ENCODE measurements around the gene WNT8A. TPM values are rescaled to one million over a fixed set of nuclear protein-coding genes. Genes with fewer than 3 reads are reported as not detected.
"Not testable (repeated sequence)": the region's sequence is repeated elsewhere in the genome, so short reads cannot be mapped to it uniquely, and the experiment has no call there.

WNT8A gene
- polyA plus RNA-seq, 1 donor from 2014 or later = 0.26 TPM

DNA sequence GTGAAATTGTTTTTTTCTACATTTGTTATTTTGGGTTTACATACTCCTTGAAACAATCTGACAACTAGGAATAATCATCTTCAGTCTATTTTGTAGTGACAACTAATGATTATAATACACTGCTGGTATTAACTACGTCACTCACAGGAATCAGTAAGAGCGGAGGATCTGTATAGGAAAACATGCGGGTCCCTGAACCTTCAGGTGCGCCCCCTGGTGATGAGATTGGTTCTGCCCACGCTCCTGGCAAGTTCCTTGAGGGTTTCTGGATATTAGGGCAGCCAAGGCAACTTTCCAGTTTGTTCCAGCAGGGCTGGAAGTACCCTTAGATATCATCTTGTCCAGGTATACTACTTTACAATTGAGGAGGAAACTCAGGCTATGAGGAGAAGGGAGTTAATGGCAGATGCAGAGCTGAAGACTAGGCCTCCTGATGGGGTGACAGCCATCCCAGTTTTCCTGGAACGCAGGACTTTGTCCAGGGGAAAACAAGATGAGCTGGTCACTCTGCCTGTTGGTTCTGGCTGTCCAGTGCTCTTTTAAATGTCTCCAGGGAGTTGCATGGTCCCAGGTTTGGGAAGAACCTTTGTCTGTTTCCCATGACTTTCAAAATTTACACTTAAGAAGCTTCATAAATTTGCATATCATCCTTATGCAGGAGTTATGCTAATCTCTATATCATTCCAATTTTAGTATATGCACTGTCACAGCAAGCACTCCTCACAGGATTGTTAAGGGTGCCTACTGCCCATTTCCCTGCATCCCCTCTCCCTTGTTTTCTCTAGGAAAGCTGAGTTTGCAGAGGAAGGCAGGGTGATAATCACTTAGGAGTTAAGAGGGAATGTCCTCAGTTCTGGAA lies 14.9 kb upstream of the WNT8A start:
- Histone ChIP-seq H2AFZ (ENCODE audit: low read depth, low read length) (no peak overlapping the region), H3F3A (ENCODE audit: insufficient read depth, low read length, poor library complexity, severe bottlenecking) (no peaks in the 10 kb centered on the region), H3K9ac (ENCODE audit: low read length) (no peak overlapping the region), H3K9me2 (ENCODE audit: insufficient read depth, low read length) (no peaks in the 10 kb centered on the region), H3K4me3 (ENCODE audit: low read length) (no peak overlapping the region), H3K4me2 (ENCODE audit: low read length) (no peak overlapping the region), H3K36me3 (ENCODE audit: insufficient read depth, low read length) (no peaks in the 10 kb centered on the region), H3K27me3 (ENCODE audit: insufficient read depth, low read depth, low read length) (no peaks in the 10 kb centered on the region), H3K79me2 (replicated peaks; ENCODE audit: insufficient read depth, low read length) (no peaks in the 10 kb centered on the region), H3K27ac (ENCODE audit: low read length) (no peak overlapping the region), H4K20me1 (ENCODE audit: insufficient read depth) (no peaks in the 10 kb centered on the region), H3K9me3 (ENCODE audit: low read length) (no peaks in the 10 kb centered on the region)
- no peak for TF ChIP-seq TAF1 (IDR thresholded peaks at IDR 0.05; ENCODE audit: low read depth)
- TF ChIP-seq EP300 (conservative IDR thresholded peaks at IDR 0.05; ENCODE audit: poor library complexity, severe bottlenecking) = no peak
- no peak for TF ChIP-seq CTCF (IDR thresholded peaks at IDR 0.05; ENCODE audit: poor library complexity, severe bottlenecking)
- TF ChIP-seq MXI1 (conservative IDR thresholded peaks at IDR 0.05; ENCODE audit: poor library complexity, severe bottlenecking) = no peak
- TF ChIP-seq POLR2AphosphoS5 (IDR thresholded peaks at IDR 0.05) = no peak
- TF ChIP-seq RAD21 (conservative IDR thresholded peaks at IDR 0.05) = no peak
- no peak for TF ChIP-seq REST (IDR thresholded peaks at IDR 0.05; ENCODE audit: borderline replicate concordance)
- no peak for TF ChIP-seq EZH2 (IDR thresholded peaks at IDR 0.05; ENCODE audit: borderline replicate concordance, insufficient read depth, low read length, poor library complexity, severe bottlenecking)
- TF ChIP-seq SMC3 (conservative IDR thresholded peaks at IDR 0.05; ENCODE audit: poor library complexity) = no peak

GRCh38 chr5:138070026-138070425 lies 13.8 kb upstream of the WNT8A start:
- H2AFZ ChIP-seq (ENCODE audit: low read depth, low read length); H3K27me3 ChIP-seq (ENCODE audit: insufficient read depth, low read depth, low read length); H3F3A ChIP-seq (ENCODE audit: insufficient read depth, low read length, poor library complexity, severe bottlenecking); H3K36me3 ChIP-seq (ENCODE audit: insufficient read depth, low read length); H3K9me2 ChIP-seq (ENCODE audit: insufficient read depth, low read length); H3K9me3 ChIP-seq (ENCODE audit: low read length); H3K4me3 ChIP-seq (ENCODE audit: low read length); H3K79me2 ChIP-seq (replicated peaks; ENCODE audit: insufficient read depth, low read length); H3K27ac ChIP-seq (ENCODE audit: low read length); H3K9ac ChIP-seq (ENCODE audit: low read length); H4K20me1 ChIP-seq (ENCODE audit: insufficient read depth); H3K4me2 ChIP-seq (ENCODE audit: low read length): not testable (repeated sequence)

Measured in neural cell (in vitro differentiated cells).